Upper lobe of left lung (tissue), 6 donors: ENCODE data around the gene STK4. TPM values are rescaled to one million over a fixed set of nuclear protein-coding genes. Genes with fewer than 3 reads are reported as not detected.

ENCODE experiments used
- ATAC-seq, 2 donors: fragments of 200-7000 bp; cut with Tn5 transposase; one replicate each; pipeline ENCODE4 v1.9.1; 2022; ENCODE audit warnings: mild to moderate bottlenecking in 2 of 2, moderate library complexity in 2 of 2; ENCODE audit not compliant: low FRiP score in 2 of 2
- DNase-seq, 2 donors: peaks; one replicate each; pipeline ENCODE4 v3.0.0-alpha.2; 2019 to 2020
- H3K27ac ChIP-seq, 4 donors: fragments of 200-600 bp; sonication (generic); one replicate each; pipeline ENCODE4 v1.5.1; 2016 to 2019
- H3K27me3 ChIP-seq, 4 donors: fragments of 200-600 bp; sonication (generic); one replicate each; pipeline ENCODE4 v1.5.1; 2017 to 2019
- H3K36me3 ChIP-seq, 4 donors: fragments of 200-600 bp; sonication (generic); one replicate each; pipeline ENCODE4 v1.5.1; 2016 to 2019
- H3K4me1 ChIP-seq, 4 donors: fragments of 200-600 bp; sonication (generic); one replicate each; pipeline ENCODE4 v1.5.1; 2018 to 2019
- H3K4me3 ChIP-seq, 4 donors: fragments of 200-600 bp; sonication (generic); one replicate each; pipeline ENCODE4 v1.5.1; 2017 to 2019; ENCODE audit warnings: mild to moderate bottlenecking in 2 of 4, moderate library complexity in 1 of 4
- H3K9me3 ChIP-seq, 4 donors: fragments of 200-600 bp; sonication (generic); one replicate each; pipeline ENCODE4 v1.5.1; 2018 to 2019
- CTCF ChIP-seq, 6 experiments: fragments of 450-650 bp in 4 of 6; fragments of 200-600 bp in 2 of 6; sonication (generic) in 2 of 6; IDR thresholded peaks; one replicate each; pipeline ENCODE4 v1.5.1; 2016 to 2019; ENCODE audit warnings: antibody characterized with exemption in 6 of 6
- EP300 ChIP-seq, 4 donors: sonication (generic); formaldehyde crosslinking; IDR thresholded peaks; one replicate each; pipeline ENCODE4 v1.5.1; 2017; ENCODE audit warnings: antibody characterized with exemption in 4 of 4, control low read depth in 2 of 4
- POLR2A ChIP-seq, 4 donors: fragments of 450-650 bp; IDR thresholded peaks; one replicate each; pipeline ENCODE4 v1.5.1; 2016 to 2017; ENCODE audit warnings: antibody characterized with exemption in 4 of 4, mild to moderate bottlenecking in 2 of 4
- POLR2AphosphoS5 ChIP-seq, 2 donors: sonication (generic); formaldehyde crosslinking; IDR thresholded peaks; one replicate each; pipeline ENCODE4 v1.5.1; 2017; ENCODE audit warnings: antibody characterized with exemption in 2 of 2
- WGBS, 2 donors: methylation state at CpG; one replicate each; pipeline ENCODE4 v1.1.5; 2017 to 2018; 5-methylcytosine and 5-hydroxymethylcytosine counted together
- total RNA-seq, 6 donors: library from RNA; depleted of rRNA in 4 of 6; stranded (reverse); fragments of >200 nt in 4 of 6; gene quantifications; one replicate each; pipeline versions ENCODE4 v1.1.0 to v1.2.1, GENCODE V29; 2016 to 2021
- donor health status: DM: no; HTN: no; CAD: no; lungs with moderate emphysema.
- donor health status: DM: no; HTN: yes; CAD: no; lungs with severe emphysema.

Gene STK4
- total RNA-seq, 6 donors from 2014 or later = 31.0 to 76.1 (median 44.1) TPM

GRCh38 chr20:45073221-45073620 lies 106.9 kb downstream of the STK4 start:
- Histone ChIP-seq H3K4me1 (peaks cover 0 to 6% (median 2%) of the 10 kb centered on the region in 4 donors), H3K36me3 (peaks cover 10 to 60% (median 27%) of the 10 kb centered on the region in 4 donors), H3K27me3 (no peaks in the 10 kb centered on the region), H3K9me3 (no peaks in the 10 kb centered on the region), H3K27ac (no peak overlapping the region), H3K4me3 (no peak overlapping the region)
- ATAC-seq (no peak), DNase-seq (no peak)
- 70 to 89% methylated on average over 3 of the region's 3 CpGs for WGBS, 2 donors
- TF ChIP-seq POLR2AphosphoS5 (IDR thresholded peaks at IDR 0.05) = no peak
- no peak for TF ChIP-seq POLR2A (IDR thresholded peaks at IDR 0.05)
- no peak for TF ChIP-seq EP300 (IDR thresholded peaks at IDR 0.05)
- no peak for TF ChIP-seq CTCF (IDR thresholded peaks at IDR 0.05)

GRCh38 chr20:45077559-45077958 lies 111.2 kb downstream of the STK4 start:
- TF ChIP-seq POLR2A (IDR thresholded peaks at IDR 0.05) (no peak), CTCF (IDR thresholded peaks at IDR 0.05) (no peak), EP300 (IDR thresholded peaks at IDR 0.05) (no peak), POLR2AphosphoS5 (IDR thresholded peaks at IDR 0.05) (no peak)
- H3K27me3 ChIP-seq = no peaks in the 10 kb centered on the region
- DNase-seq = no peak
- H3K4me3 ChIP-seq = no peak overlapping the region
- peaks cover 10 to 96% (median 47%) of the 10 kb centered on the region in 4 donors for H3K36me3 ChIP-seq
- peaks cover 0 to 5% (median 0%) of the 10 kb centered on the region in 4 donors for H3K9me3 ChIP-seq
- H3K27ac ChIP-seq = no peak overlapping the region
- ATAC-seq = no peak
- H3K4me1 ChIP-seq = no peaks in the 10 kb centered on the region
- 92% methylated on average over 3 of the region's 3 CpGs for WGBS, 2 donors

- H3K4me3 ChIP-seq = no peak overlapping the region
- no peak for ATAC-seq
- 80 to 84% methylated on average over 5 of the region's 5 CpGs for WGBS, 2 donors
- peaks cover 8 to 74% (median 33%) of the 10 kb centered on the region in 4 donors for H3K36me3 ChIP-seq
- no peak overlapping the region for H3K27ac ChIP-seq
- H3K9me3 ChIP-seq = peaks cover 0 to 9% (median 0%) of the 10 kb centered on the region in 4 donors
- no peak for TF ChIP-seq POLR2A (IDR thresholded peaks at IDR 0.05)
- no peak for TF ChIP-seq CTCF (IDR thresholded peaks at IDR 0.05)
- no peak for TF ChIP-seq POLR2AphosphoS5 (IDR thresholded peaks at IDR 0.05)
- no peak for TF ChIP-seq EP300 (IDR thresholded peaks at IDR 0.05)
- no peaks in the 10 kb centered on the region for H3K27me3 ChIP-seq
- DNase-seq = no peak
- no peaks in the 10 kb centered on the region for H3K4me1 ChIP-seq
Observed at GRCh38 chr20:45080867-45081624, 114.7 kb downstream of the STK4 start.

GRCh38 chr20:45082468-45082867 lies 116.2 kb downstream of the STK4 start:
- DNase-seq = no peak
- TF ChIP-seq POLR2A (IDR thresholded peaks at IDR 0.05) (no peak), EP300 (IDR thresholded peaks at IDR 0.05) (no peak), POLR2AphosphoS5 (IDR thresholded peaks at IDR 0.05) (no peak)
- 94 to 96% methylated on average over 3 of the region's 3 CpGs for WGBS, 2 donors
- Histone ChIP-seq H3K4me3 (no peak overlapping the region), H3K27ac (no peak overlapping the region), H3K27me3 (no peaks in the 10 kb centered on the region), H3K4me1 (no peaks in the 10 kb centered on the region), H3K36me3 (peaks cover 0 to 60% (median 26%) of the 10 kb centered on the region in 4 donors), H3K9me3 (peaks cover 0 to 9% (median 0%) of the 10 kb centered on the region in 4 donors)
- ATAC-seq = no peak

- H3K4me3 ChIP-seq = no peak overlapping the region
- WGBS, 2 donors = 87 to 91% methylated on average over 1 of the region's 1 CpG
- no peak for TF ChIP-seq POLR2AphosphoS5 (IDR thresholded peaks at IDR 0.05)
- no peak for TF ChIP-seq POLR2A (IDR thresholded peaks at IDR 0.05)
- TF ChIP-seq CTCF (IDR thresholded peaks at IDR 0.05) = no peak
- H3K36me3 ChIP-seq = peaks cover 0 to 53% (median 22%) of the 10 kb centered on the region in 4 donors
- peaks cover 0 to 9% (median 0%) of the 10 kb centered on the region in 4 donors for H3K9me3 ChIP-seq
- H3K27me3 ChIP-seq = no peaks in the 10 kb centered on the region
- ATAC-seq (no peak), DNase-seq (no peak)
- no peaks in the 10 kb centered on the region for H3K4me1 ChIP-seq
- no peak overlapping the region for H3K27ac ChIP-seq
Observed at GRCh38 chr20:45083127-45083526, 116.8 kb downstream of the STK4 start.
